Thyroid gland (tissue), 4 donors: ENCODE data around the gene FRAS1.

ENCODE experiments used
- POLR2A ChIP-seq, 2 donors: fragments of 450-650 bp; IDR thresholded peaks; one replicate each; pipeline ENCODE4 v1.6.1; 2017; ENCODE audit warnings: antibody characterized with exemption in 2 of 2, mild to moderate bottlenecking in 2 of 2, moderate library complexity in 1 of 2
- TF ChIP-seq, protein P1 (sequence below), 6 experiments: fragments of 200-600 bp in 3 of 6; fragments of 450-650 bp in 3 of 6; sonication (generic) in 3 of 6; IDR thresholded peaks; one replicate each; pipeline ENCODE4 v1.5.1; 2016 to 2019; ENCODE audit warnings: antibody characterized with exemption in 6 of 6, mild to moderate bottlenecking in 2 of 6, inconsistent platforms in 1 of 6, moderate library complexity in 1 of 6

DNA sequence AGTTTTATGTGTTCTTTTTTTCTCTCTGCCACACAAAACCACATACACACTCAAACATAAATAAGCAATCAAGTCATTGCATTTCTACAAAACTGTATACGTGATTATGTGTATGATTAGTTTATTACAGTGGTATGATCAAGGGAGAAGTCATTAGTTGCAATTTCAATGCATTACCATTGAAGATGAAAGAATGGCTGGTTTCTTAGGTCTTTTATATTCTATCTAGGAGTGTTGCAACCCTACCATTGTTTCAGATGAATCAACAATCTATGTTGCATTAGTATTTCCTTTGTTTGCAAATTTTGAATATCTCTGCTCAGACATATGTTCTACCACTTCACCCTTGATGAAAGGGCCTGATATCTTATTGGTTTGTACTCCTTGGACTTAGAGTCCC, 501.3 kb downstream of the FRAS1 start:
- TF ChIP-seq, protein P1, sequence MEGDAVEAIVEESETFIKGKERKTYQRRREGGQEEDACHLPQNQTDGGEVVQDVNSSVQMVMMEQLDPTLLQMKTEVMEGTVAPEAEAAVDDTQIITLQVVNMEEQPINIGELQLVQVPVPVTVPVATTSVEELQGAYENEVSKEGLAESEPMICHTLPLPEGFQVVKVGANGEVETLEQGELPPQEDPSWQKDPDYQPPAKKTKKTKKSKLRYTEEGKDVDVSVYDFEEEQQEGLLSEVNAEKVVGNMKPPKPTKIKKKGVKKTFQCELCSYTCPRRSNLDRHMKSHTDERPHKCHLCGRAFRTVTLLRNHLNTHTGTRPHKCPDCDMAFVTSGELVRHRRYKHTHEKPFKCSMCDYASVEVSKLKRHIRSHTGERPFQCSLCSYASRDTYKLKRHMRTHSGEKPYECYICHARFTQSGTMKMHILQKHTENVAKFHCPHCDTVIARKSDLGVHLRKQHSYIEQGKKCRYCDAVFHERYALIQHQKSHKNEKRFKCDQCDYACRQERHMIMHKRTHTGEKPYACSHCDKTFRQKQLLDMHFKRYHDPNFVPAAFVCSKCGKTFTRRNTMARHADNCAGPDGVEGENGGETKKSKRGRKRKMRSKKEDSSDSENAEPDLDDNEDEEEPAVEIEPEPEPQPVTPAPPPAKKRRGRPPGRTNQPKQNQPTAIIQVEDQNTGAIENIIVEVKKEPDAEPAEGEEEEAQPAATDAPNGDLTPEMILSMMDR (IDR thresholded peaks at IDR 0.05), result no peak
- TF ChIP-seq POLR2A (IDR thresholded peaks at IDR 0.05), result no peak
